Neural progenitor cell (in vitro differentiated cells): ENCODE measurements around the gene GREM1. TPM values are rescaled to one million over a fixed set of nuclear protein-coding genes. Genes with fewer than 3 reads are reported as not detected.

Source experiments
- DNase-seq: peaks from one replicate; pipeline ENCODE4 v3.0.0-alpha.2; 2016; ENCODE audit warnings: low spot score
- H2AFZ ChIP-seq: fragments of 200-600 bp; sonication (generic); replicated peaks from 2 replicates; pipeline ENCODE4 v1.6.1; 2016; ENCODE audit warnings: antibody characterized with exemption
- H3F3A ChIP-seq: fragments of 200-600 bp; sonication (generic); 2 replicates; pipeline ENCODE4 v1.6.1; 2016; ENCODE audit warnings: antibody characterized with exemption, low read depth
- H3K27ac ChIP-seq: fragments of 200-600 bp; sonication (generic); 2 replicates; pipeline ENCODE4 v1.5.1; 2016; ENCODE audit warnings: mild to moderate bottlenecking
- H3K27me3 ChIP-seq: fragments of 200-600 bp; sonication (generic); 2 replicates; pipeline ENCODE4 v1.6.1; 2016; ENCODE audit warnings: mild to moderate bottlenecking, moderate library complexity
- H3K36me3 ChIP-seq: fragments of 200-600 bp; sonication (generic); 2 replicates; pipeline ENCODE4 v1.5.1; 2016
- H3K4me1 ChIP-seq: fragments of 200-600 bp; sonication (generic); 2 replicates; pipeline ENCODE4 v1.6.1; 2016; ENCODE audit warnings: mixed run types
- H3K4me2 ChIP-seq: fragments of 200-600 bp; sonication (generic); 2 replicates; pipeline ENCODE4 v1.6.1; 2016
- H3K4me3 ChIP-seq: fragments of 200-600 bp; sonication (generic); 2 replicates; pipeline ENCODE4 v1.5.1; 2016
- H3K79me2 ChIP-seq: fragments of 200-600 bp; sonication (generic); 2 replicates; pipeline ENCODE4 v1.6.1; 2016; ENCODE audit warnings: low read depth
- H3K9ac ChIP-seq: fragments of 200-600 bp; sonication (generic); 2 replicates; pipeline ENCODE4 v1.6.1; 2016
- H3K9me3 ChIP-seq: fragments of 200-600 bp; sonication (generic); 2 replicates; pipeline ENCODE4 v1.5.1; 2016; ENCODE audit warnings: low read depth
- H4K20me1 ChIP-seq: fragments of 200-600 bp; sonication (generic); 2 replicates; pipeline ENCODE4 v1.6.1; 2016; ENCODE audit warnings: low read depth
- H3K27ac Mint-ChIP-seq: 3 replicates; pipeline ENCODE4 v1.8.0; 2021; ENCODE audit warnings: mixed read lengths
- H3K27me3 Mint-ChIP-seq: 2 replicates; pipeline ENCODE4 v1.8.0; 2022; ENCODE audit warnings: low read depth, mild to moderate bottlenecking, inconsistent platforms, moderate library complexity, mixed read lengths; ENCODE audit not compliant: insufficient read depth
- H3K36me3 Mint-ChIP-seq: 3 replicates; pipeline ENCODE4 v1.8.0; 2021; ENCODE audit warnings: mixed read lengths
- H3K4me1 Mint-ChIP-seq: 3 replicates; pipeline ENCODE4 v1.8.0; 2021; ENCODE audit warnings: mixed read lengths
- H3K4me3 Mint-ChIP-seq: 3 replicates; pipeline ENCODE4 v1.8.0; 2021; ENCODE audit warnings: mild to moderate bottlenecking, moderate library complexity, mixed read lengths
- H3K9me3 Mint-ChIP-seq: 3 replicates; pipeline ENCODE4 v1.8.0; 2020; ENCODE audit warnings: mixed read lengths
- EZH2 ChIP-seq: fragments of 200-600 bp; sonication (generic); IDR thresholded peaks from 2 replicates; pipeline ENCODE4 v1.6.1; 2017; ENCODE audit warnings: antibody characterized with exemption, mild to moderate bottlenecking, moderate library complexity
- EZH2phosphoT487 ChIP-seq: fragments of 200-600 bp; sonication (generic); IDR thresholded peaks from 2 replicates; pipeline ENCODE4 v1.6.1; 2017; ENCODE audit warnings: antibody characterized with exemption
- total RNA-seq: library from RNA; depleted of rRNA; stranded (reverse); fragments of >200 nt; gene quantifications from 2 replicates; pipeline ENCODE4 v1.2.3, GENCODE V29; 2015; ENCODE audit warnings: low replicate concordance
- TF ChIP-seq, protein P1 (sequence below): fragments of 200-600 bp; sonication (generic); IDR thresholded peaks from 2 replicates; pipeline ENCODE4 v1.5.1; 2017; ENCODE audit warnings: antibody characterized with exemption, mild to moderate bottlenecking

Gene GREM1
- total RNA-seq, 1 donor from 2014 or later = 4.4 TPM

GRCh38 chr15:32766101-32766500 is 48.3 kb downstream of the GREM1 start:
- Mint-ChIP-seq H3K27ac (no peak overlapping the region), H3K9me3 (peaks cover 2% of the 10 kb centered on the region), H3K4me3 (no peak overlapping the region), H3K4me1 (no peaks in the 10 kb centered on the region), H3K27me3 (no peaks in the 10 kb centered on the region), H3K36me3 (no peaks in the 10 kb centered on the region)
- H3K27me3 ChIP-seq = no peaks in the 10 kb centered on the region
- no peak overlapping the region for H3K27ac ChIP-seq
- H3F3A ChIP-seq = no peaks in the 10 kb centered on the region
- no peaks in the 10 kb centered on the region for H3K79me2 ChIP-seq
- DNase-seq = no peak
- H3K4me2 ChIP-seq = no peak overlapping the region
- H3K36me3 ChIP-seq = no peaks in the 10 kb centered on the region
- no peaks in the 10 kb centered on the region for H3K4me1 ChIP-seq
- no peak overlapping the region for H2AFZ ChIP-seq
- H4K20me1 ChIP-seq = no peaks in the 10 kb centered on the region
- H3K9me3 ChIP-seq = no peaks in the 10 kb centered on the region
- TF ChIP-seq EZH2 = no peak
- TF ChIP-seq EZH2phosphoT487 = no peak
- TF ChIP-seq, protein P1, sequence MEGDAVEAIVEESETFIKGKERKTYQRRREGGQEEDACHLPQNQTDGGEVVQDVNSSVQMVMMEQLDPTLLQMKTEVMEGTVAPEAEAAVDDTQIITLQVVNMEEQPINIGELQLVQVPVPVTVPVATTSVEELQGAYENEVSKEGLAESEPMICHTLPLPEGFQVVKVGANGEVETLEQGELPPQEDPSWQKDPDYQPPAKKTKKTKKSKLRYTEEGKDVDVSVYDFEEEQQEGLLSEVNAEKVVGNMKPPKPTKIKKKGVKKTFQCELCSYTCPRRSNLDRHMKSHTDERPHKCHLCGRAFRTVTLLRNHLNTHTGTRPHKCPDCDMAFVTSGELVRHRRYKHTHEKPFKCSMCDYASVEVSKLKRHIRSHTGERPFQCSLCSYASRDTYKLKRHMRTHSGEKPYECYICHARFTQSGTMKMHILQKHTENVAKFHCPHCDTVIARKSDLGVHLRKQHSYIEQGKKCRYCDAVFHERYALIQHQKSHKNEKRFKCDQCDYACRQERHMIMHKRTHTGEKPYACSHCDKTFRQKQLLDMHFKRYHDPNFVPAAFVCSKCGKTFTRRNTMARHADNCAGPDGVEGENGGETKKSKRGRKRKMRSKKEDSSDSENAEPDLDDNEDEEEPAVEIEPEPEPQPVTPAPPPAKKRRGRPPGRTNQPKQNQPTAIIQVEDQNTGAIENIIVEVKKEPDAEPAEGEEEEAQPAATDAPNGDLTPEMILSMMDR = no peak
- H3K9ac ChIP-seq = no peak overlapping the region
- no peak overlapping the region for H3K4me3 ChIP-seq

GRCh38 chr15:32767236-32767635 is 49.4 kb downstream of the GREM1 start:
- H3K27me3 ChIP-seq = no peaks in the 10 kb centered on the region
- H3F3A ChIP-seq = no peaks in the 10 kb centered on the region
- H3K9ac ChIP-seq = no peak overlapping the region
- Mint-ChIP-seq H3K27me3 (peaks cover 3% of the 10 kb centered on the region), H3K4me3 (no peak overlapping the region), H3K4me1 (no peaks in the 10 kb centered on the region), H3K36me3 (no peaks in the 10 kb centered on the region), H3K27ac (no peak overlapping the region), H3K9me3 (peaks cover 2% of the 10 kb centered on the region)
- TF ChIP-seq EZH2phosphoT487 (no peak), EZH2 (no peak)
- TF ChIP-seq, protein P1 = no peak
- no peak for DNase-seq
- H3K4me1 ChIP-seq = no peaks in the 10 kb centered on the region
- no peaks in the 10 kb centered on the region for H3K9me3 ChIP-seq
- no peak overlapping the region for H3K27ac ChIP-seq
- no peak overlapping the region for H3K4me2 ChIP-seq
- H2AFZ ChIP-seq = no peak overlapping the region
- no peaks in the 10 kb centered on the region for H4K20me1 ChIP-seq
- H3K4me3 ChIP-seq = no peak overlapping the region
- no peaks in the 10 kb centered on the region for H3K36me3 ChIP-seq
- no peaks in the 10 kb centered on the region for H3K79me2 ChIP-seq

DNA sequence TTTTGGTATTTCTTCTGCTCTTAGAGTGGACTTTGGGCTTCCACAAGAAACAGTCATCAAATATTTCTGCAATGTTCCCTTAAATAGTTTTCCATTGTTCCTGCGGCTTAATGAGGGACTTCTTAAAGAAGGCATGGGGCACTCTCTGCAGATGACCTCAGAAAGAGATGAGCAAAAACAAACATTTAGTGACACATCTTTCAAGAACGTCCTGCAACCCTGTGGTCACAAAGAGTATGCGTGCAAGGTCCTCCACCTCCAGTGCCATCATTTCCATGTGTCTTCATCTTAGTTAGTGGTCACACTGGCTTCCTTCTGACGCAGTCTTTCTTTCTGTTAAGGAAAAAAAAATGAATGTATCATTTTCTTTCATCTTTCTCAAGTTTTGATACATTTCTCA is 56.2 kb downstream of the GREM1 start:
- peaks cover 11% of the 10 kb centered on the region for H3K27me3 Mint-ChIP-seq

DNA sequence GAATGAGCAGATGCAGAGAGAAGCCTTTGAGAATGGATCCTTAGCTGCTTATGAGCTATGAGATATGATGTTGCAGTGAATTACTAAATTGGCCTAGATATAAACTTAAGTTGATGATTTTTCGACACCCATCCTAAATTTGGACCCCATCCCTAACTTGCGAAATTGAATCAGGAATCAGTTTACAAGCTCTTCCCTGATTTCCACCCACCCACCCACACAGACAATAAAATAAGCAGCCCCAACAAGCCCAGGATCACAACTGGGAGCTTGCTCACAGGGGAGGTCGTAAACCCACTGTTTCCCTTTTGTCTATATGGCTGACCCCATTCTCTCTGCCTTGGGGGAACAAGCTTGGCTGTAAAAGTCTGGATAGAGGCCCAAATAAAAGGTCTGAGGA is 57.3 kb downstream of the GREM1 start:
- no peak overlapping the region for H3K9ac ChIP-seq

More for the DNA sequence above, 56.2 kb downstream of the GREM1 start:
- no peak overlapping the region for H3K4me2 ChIP-seq
- H3K4me1 ChIP-seq = no peaks in the 10 kb centered on the region
- no peak for TF ChIP-seq EZH2phosphoT487
- no peak overlapping the region for H3K27ac ChIP-seq
- no peak overlapping the region for H3K4me3 ChIP-seq
- no peak for DNase-seq
- Mint-ChIP-seq H3K4me3 (no peak overlapping the region), H3K4me1 (peaks cover 12% of the 10 kb centered on the region), H3K27ac (no peak overlapping the region), H3K9me3 (peaks cover 4% of the 10 kb centered on the region), H3K36me3 (no peaks in the 10 kb centered on the region)
- H2AFZ ChIP-seq = no peak overlapping the region
- H3K36me3 ChIP-seq = no peaks in the 10 kb centered on the region
- H3K79me2 ChIP-seq = no peaks in the 10 kb centered on the region
- H3K9ac ChIP-seq = no peak overlapping the region
- no peaks in the 10 kb centered on the region for H3K27me3 ChIP-seq
- H4K20me1 ChIP-seq = no peaks in the 10 kb centered on the region
- H3K9me3 ChIP-seq = peaks cover 8% of the 10 kb centered on the region
- peaks cover 9% of the 10 kb centered on the region for H3F3A ChIP-seq

More for the DNA sequence above, 57.3 kb downstream of the GREM1 start:
- Histone ChIP-seq H4K20me1 (no peaks in the 10 kb centered on the region), H3K4me3 (no peak overlapping the region), H3K4me1 (no peaks in the 10 kb centered on the region), H3K36me3 (no peaks in the 10 kb centered on the region), H3K9me3 (peaks cover 10% of the 10 kb centered on the region), H3K27ac (no peak overlapping the region), H3K27me3 (no peaks in the 10 kb centered on the region), H3F3A (peaks cover 9% of the 10 kb centered on the region), H3K79me2 (no peaks in the 10 kb centered on the region), H2AFZ (no peak overlapping the region), H3K4me2 (no peak overlapping the region)
- peaks cover 2% of the 10 kb centered on the region for H3K36me3 Mint-ChIP-seq
- H3K4me3 Mint-ChIP-seq = no peak overlapping the region
- peaks cover 11% of the 10 kb centered on the region for H3K27me3 Mint-ChIP-seq
- H3K9me3 Mint-ChIP-seq = peaks cover 8% of the 10 kb centered on the region
- DNase-seq = no peak
- peaks cover 12% of the 10 kb centered on the region for H3K4me1 Mint-ChIP-seq
- TF ChIP-seq EZH2phosphoT487 (no peak), EZH2 (no peak)
- TF ChIP-seq, protein P1 = no peak
- no peak overlapping the region for H3K27ac Mint-ChIP-seq
